IMR-90 (cell line): ENCODE data around the gene MRPS34. TPM values are rescaled to one million over a fixed set of nuclear protein-coding genes. Genes with fewer than 3 reads are reported as not detected.

Source experiments
- ATAC-seq: fragments of 200-7000 bp; cut with Tn5 transposase; 2 replicates; pipeline ENCODE4 v1.9.1; 2020; ENCODE audit warnings: low read depth, mild to moderate bottlenecking, moderate library complexity
- BruUV-seq: library from RNA; stranded (reverse); fragments of 400-500 nt; replicated peaks from 2 replicates; lab custom pipeline; 2021; lab: Mats Ljungman, UMichigan
- CTCF ChIA-PET: fragments of 300-600 bp; formaldehyde crosslinking; extraction: SDS; loops from one replicate; lab custom pipeline; 2021; ENCODE audit warnings: antibody characterized with exemption; lab: Yijun Ruan, JAX
- POLR2A ChIA-PET: fragments of 300-600 bp; sonication (Branson Sonifier 250); formaldehyde crosslinking; loops from one replicate; lab custom pipeline; 2022; ENCODE audit warnings: antibody characterized with exemption; ENCODE audit not compliant: unreplicated experiment; lab: Charles Lee
- DNase-seq: peaks from one replicate; pipeline ENCODE4 v3.0.0; 2013
- H2AFZ ChIP-seq: replicated peaks from 2 replicates; pipeline ENCODE3; 2013; ENCODE audit warnings: low read length, mild to moderate bottlenecking; ENCODE audit not compliant: poor library complexity
- H2AK5ac ChIP-seq: 2 replicates; pipeline ENCODE4 v1.6.1; 2013; ENCODE audit warnings: low read depth, low read length, inconsistent platforms
- H2AK9ac ChIP-seq: replicated peaks from 2 replicates; pipeline ENCODE3; 2013; ENCODE audit warnings: mild to moderate bottlenecking, low read depth, low read length, moderate library complexity; ENCODE audit not compliant: poor library complexity
- H2BK120ac ChIP-seq: 2 replicates; pipeline ENCODE4 v1.6.1; 2013; ENCODE audit warnings: low read depth, low read length, inconsistent platforms
- H2BK15ac ChIP-seq: 3 replicates; pipeline ENCODE4 v1.6.1; 2013; ENCODE audit warnings: low read depth, low read length, inconsistent platforms
- H2BK20ac ChIP-seq: 2 replicates; pipeline ENCODE4 v1.6.1; 2013; ENCODE audit warnings: low read depth, mild to moderate bottlenecking, inconsistent platforms, low read length, moderate library complexity
- H2BK5ac ChIP-seq: 2 replicates; pipeline ENCODE4 v1.6.1; 2013; ENCODE audit warnings: mild to moderate bottlenecking, low read depth, low read length, inconsistent platforms; ENCODE audit not compliant: poor library complexity, severe bottlenecking
- H3K14ac ChIP-seq: replicated peaks from 2 replicates; pipeline ENCODE4 v1.6.1; 2013; ENCODE audit warnings: low read depth, low read length, inconsistent platforms
- H3K18ac ChIP-seq: 2 replicates; pipeline ENCODE4 v1.6.1; 2013; ENCODE audit warnings: low read depth, low read length, control low read depth
- H3K23ac ChIP-seq: 2 replicates; pipeline ENCODE4 v1.6.1; 2013; ENCODE audit warnings: low read depth, low read length, inconsistent platforms
- H3K27ac ChIP-seq: 2 replicates; pipeline ENCODE4 v1.5.1; 2013; ENCODE audit warnings: mild to moderate bottlenecking, control low read depth, low read length; ENCODE audit not compliant: insufficient read depth
- H3K27me3 ChIP-seq: 2 replicates; pipeline ENCODE4 v1.6.1; 2013; ENCODE audit warnings: low read length; ENCODE audit not compliant: control insufficient read depth, insufficient read depth
- H3K36me3 ChIP-seq: 2 replicates; pipeline ENCODE4 v1.6.1; 2013; ENCODE audit warnings: low read length, mixed read lengths; ENCODE audit not compliant: control insufficient read depth, insufficient read depth
- H3K4ac ChIP-seq: 2 replicates; pipeline ENCODE4 v1.6.1; 2013; ENCODE audit warnings: low read depth, low read length, inconsistent platforms
- H3K4me1 ChIP-seq: 2 replicates; pipeline ENCODE4 v1.6.1; 2013; ENCODE audit warnings: low read length, mixed read lengths; ENCODE audit not compliant: control insufficient read depth, insufficient read depth
- H3K4me2 ChIP-seq: 2 replicates; pipeline ENCODE4 v1.6.1; 2013; ENCODE audit warnings: low read depth, mild to moderate bottlenecking, control low read depth, low read length, moderate library complexity
- H3K4me3 ChIP-seq: 2 replicates; pipeline ENCODE4 v1.5.1; 2013; ENCODE audit warnings: low read depth, mild to moderate bottlenecking, control low read depth, low read length, moderate library complexity; ENCODE audit not compliant: insufficient read depth
- H3K56ac ChIP-seq: 2 replicates; pipeline ENCODE4 v1.6.1; 2013; ENCODE audit warnings: low read length, inconsistent platforms; ENCODE audit not compliant: insufficient read depth; ENCODE audit errors: extremely low read depth
- H3K79me1 ChIP-seq, 2 experiments: 2 replicates each; pipeline ENCODE4 v1.6.1; 2013; ENCODE audit warnings: low read length in 2 of 2, inconsistent platforms in 1 of 2, low read depth in 1 of 2
- H3K9ac ChIP-seq: 2 replicates; pipeline ENCODE4 v1.6.1; 2013; ENCODE audit warnings: low read depth, low read length, control low read depth
- H3K9me1 ChIP-seq: 2 replicates; pipeline ENCODE4 v1.6.1; 2013; ENCODE audit warnings: low read length, inconsistent platforms; ENCODE audit not compliant: insufficient read depth
- H3K9me3 ChIP-seq: 2 replicates; pipeline ENCODE4 v1.6.1; 2013; ENCODE audit warnings: low read length; ENCODE audit not compliant: control insufficient read depth, insufficient read depth
- H4K20me1 ChIP-seq: 2 replicates; pipeline ENCODE4 v1.6.1; 2013; ENCODE audit warnings: low read length, inconsistent platforms; ENCODE audit not compliant: insufficient read depth
- H4K5ac ChIP-seq: 2 replicates; pipeline ENCODE4 v1.6.1; 2013; ENCODE audit warnings: mild to moderate bottlenecking, low read depth, low read length, control low read depth
- H4K8ac ChIP-seq, 2 experiments: 2 replicates each; pipeline ENCODE4 v1.6.1; 2013; ENCODE audit warnings: low read depth in 2 of 2, low read length in 2 of 2, control low read depth in 1 of 2, inconsistent platforms in 1 of 2
- H4K91ac ChIP-seq: 2 replicates; pipeline ENCODE4 v1.6.1; 2013; ENCODE audit warnings: low read depth, low read length, inconsistent platforms; ENCODE audit not compliant: insufficient read depth
- BHLHE40 ChIP-seq: fragments of 150-350 bp; IDR thresholded peaks from 2 replicates; pipeline ENCODE4 v1.6.1; 2016; ENCODE audit warnings: mild to moderate bottlenecking, low read depth, low read length
- CEBPB ChIP-seq: IDR thresholded peaks from 2 replicates; pipeline ENCODE4 v1.6.1; 2012; ENCODE audit warnings: low read depth, low read length, improper control_type of control experiment
- CHD1 ChIP-seq: IDR thresholded peaks from 2 replicates; pipeline ENCODE4 v1.6.1; 2012; ENCODE audit warnings: low read depth, low read length, improper control_type of control experiment
- ELK1 ChIP-seq: fragments of 150-350 bp; IDR thresholded peaks from 2 replicates; pipeline ENCODE4 v1.6.1; 2016; ENCODE audit warnings: low read depth, mild to moderate bottlenecking, low read length, moderate library complexity, borderline replicate concordance
- FOS ChIP-seq: fragments of 150-350 bp; IDR thresholded peaks from 2 replicates; pipeline ENCODE4 v1.6.1; 2016; ENCODE audit warnings: low read depth, low read length
- MAFK ChIP-seq: IDR thresholded peaks from 2 replicates; pipeline ENCODE4 v1.6.1; 2012; ENCODE audit warnings: low read depth, low read length, improper control_type of control experiment
- MAZ ChIP-seq: IDR thresholded peaks from 2 replicates; pipeline ENCODE4 v1.6.1; 2012; ENCODE audit warnings: low read depth, mild to moderate bottlenecking, low read length, improper control_type of control experiment, moderate library complexity, borderline replicate concordance
- MXI1 ChIP-seq: IDR thresholded peaks from 2 replicates; pipeline ENCODE4 v1.6.1; 2012; ENCODE audit warnings: low read depth, mild to moderate bottlenecking, low read length, moderate library complexity, borderline replicate concordance
- NFE2L2 ChIP-seq: fragments of 150-350 bp; IDR thresholded peaks from 2 replicates; pipeline ENCODE4 v1.6.1; 2016; ENCODE audit warnings: low read depth, mild to moderate bottlenecking, low read length
- POLR2A ChIP-seq: IDR thresholded peaks from 2 replicates; pipeline ENCODE4 v1.6.1; 2012; ENCODE audit warnings: mild to moderate bottlenecking, low read depth, low read length
- RAD21 ChIP-seq: IDR thresholded peaks from 2 replicates; pipeline ENCODE4 v1.6.1; 2012; ENCODE audit warnings: low read length, improper control_type of control experiment
- RCOR1 ChIP-seq: IDR thresholded peaks from 2 replicates; pipeline ENCODE4 v1.6.1; 2012; ENCODE audit warnings: mild to moderate bottlenecking, low read length, improper control_type of control experiment; ENCODE audit not compliant: insufficient replicate concordance
- RFX5 ChIP-seq: IDR thresholded peaks from 2 replicates; pipeline ENCODE4 v1.8.0; 2012; ENCODE audit warnings: low read depth, mild to moderate bottlenecking, low read length, moderate library complexity
- SMC3 ChIP-seq: fragments of 150-350 bp; IDR thresholded peaks from 2 replicates; pipeline ENCODE4 v1.6.1; 2016; ENCODE audit warnings: low read depth, mild to moderate bottlenecking, antibody characterized with exemption, low read length, moderate library complexity
- USF2 ChIP-seq: fragments of 150-350 bp; IDR thresholded peaks from 2 replicates; pipeline ENCODE4 v1.6.1; 2017; ENCODE audit warnings: mild to moderate bottlenecking, antibody characterized with exemption, low read length, low read depth
- WGBS, 2 experiments: methylation state at CpG; one replicate each; pipeline versions ENCODE4 v1.1.5 to v1.1.7; 2013; ENCODE audit warnings: missing lambda C conversion rate in 2 of 2; ENCODE audit not compliant: insufficient read length in 1 of 2; ENCODE audit errors: extremely low coverage in 2 of 2; 5-methylcytosine and 5-hydroxymethylcytosine counted together
- dilution Hi-C: fragments of 300-500 bp; cut with HindIII; formaldehyde crosslinking; loops from one replicate; pipeline ENCODE4 v1.14.3; 2018; ENCODE audit warnings: low sequenced_read_pairs; ENCODE audit not compliant: unreplicated experiment
- in situ Hi-C: fragments of 300-500 bp; cut with MboI; formaldehyde crosslinking; loops from 3 replicates; pipeline ENCODE4 v1.14.3; 2019; ENCODE audit warnings: low sequenced_read_pairs, inconsistent platforms, mixed read lengths
- intact Hi-C: fragments of 100-400 bp; cut with micrococcal nuclease; formaldehyde crosslinking; loops from 2 replicates; pipeline ENCODE4 v1.10.0; 2022
- polyA plus RNA-seq, 3 experiments: library from polyadenylated mRNA; depleted of rRNA; stranded (reverse); fragments of >200 nt; gene quantifications; 2 replicates each; pipeline ENCODE4 v1.2.3, GENCODE V29; 2012; ENCODE audit warnings: low replicate concordance in 1 of 3
- total RNA-seq: library from RNA; depleted of rRNA; stranded (reverse); fragments of >200 nt; gene quantifications from 2 replicates; pipeline ENCODE4 v1.2.3, GENCODE V29; 2012

Gene MRPS34
- total and polyA plus RNA-seq, 2 of the 4 experiments (the other 2 are of a cell fraction), result 68.5 to 80.4 TPM

GRCh38 chr16:1776672-1776955, 3.7 kb upstream of the MRPS34 start:
- Histone ChIP-seq H3K9ac (no peak overlapping the region), H4K5ac (no peak overlapping the region), H3K4ac (no peak overlapping the region), H2BK120ac (no peak overlapping the region), H2BK5ac (no peak overlapping the region), H3K14ac (no peak overlapping the region), H4K20me1 (peaks cover 21% of the 10 kb centered on the region), H3K9me3 (no peaks in the 10 kb centered on the region), H3K23ac (no peak overlapping the region), H3K18ac (no peak overlapping the region), H3K27me3 (no peaks in the 10 kb centered on the region), H2AK5ac (no peak overlapping the region), H4K91ac (no peak overlapping the region), H4K8ac (no peak overlapping the region), H3K36me3 (peaks cover 34% of the 10 kb centered on the region), H3K4me2 (no peak overlapping the region), H2AK9ac (no peak overlapping the region), H3K4me1 (peaks cover 16% of the 10 kb centered on the region), H2AFZ (peak overlapping the region; percentile 51), H2BK20ac (no peak overlapping the region), H3K79me1 (peaks cover 17 to 63% of the 10 kb centered on the region in 2 experiments), H3K9me1 (peaks cover 7% of the 10 kb centered on the region; the same call in 1 of the 2 replicates), H3K4me3 (no peak overlapping the region), H3K56ac (no peak overlapping the region), H2BK15ac (no peak overlapping the region), H3K27ac (no peak overlapping the region)
- dilution Hi-C loops, result no loop called here
- no CpG with 5 or more reads among the region's 13 CpGs for WGBS, 2 experiments
- CTCF ChIA-PET, result no interaction called here
- intact Hi-C loops, result no loop called here
- POLR2A ChIA-PET, result no interaction called here
- no peak for TF ChIP-seq CEBPB
- TF ChIP-seq USF2, result no peak
- no peak for TF ChIP-seq MXI1
- no peak for TF ChIP-seq RFX5
- TF ChIP-seq MAZ, result no peak
- TF ChIP-seq FOS, result no peak
- TF ChIP-seq RAD21, result no peak
- TF ChIP-seq NFE2L2, result no peak
- TF ChIP-seq BHLHE40, result no peak
- no peak for TF ChIP-seq RCOR1
- TF ChIP-seq CHD1, result no peak
- TF ChIP-seq POLR2A, result no peak
- no peak for TF ChIP-seq SMC3
- no peak for TF ChIP-seq ELK1
- TF ChIP-seq MAFK, result no peak
- DNase-seq (no peak), ATAC-seq (no peak)
- no TSS peak for BruUV-seq
- in situ Hi-C loops, result no loop called here
